CD4-positive, alpha-beta memory T cell (primary cell): ENCODE measurements around the gene MAFF. TPM values are rescaled to one million over a fixed set of nuclear protein-coding genes. Genes with fewer than 3 reads are reported as not detected.

Source experiments
- CTCF ChIA-PET: fragments of 350-600 bp; sonication (Branson Sonifier 250); formaldehyde crosslinking; loops from one replicate; lab custom pipeline; 2021; ENCODE audit warnings: inconsistent platforms; ENCODE audit not compliant: partially characterized antibody; lab: Charles Lee
- POLR2A ChIA-PET: fragments of 350-600 bp; sonication (Branson Sonifier 250); formaldehyde crosslinking; loops from one replicate; lab custom pipeline; 2021; ENCODE audit not compliant: partially characterized antibody; lab: Charles Lee
- DNase-seq, 5 donors: peaks; one replicate each; pipeline versions ENCODE4 v3.0.0 to v3.0.0-alpha.2; 2020 to 2022; ENCODE audit warnings: mixed read lengths in 1 of 5
- H3K27ac ChIP-seq: one replicate; pipeline ENCODE4 v1.7.0; 2013; ENCODE audit warnings: low read depth, low read length
- H3K27me3 ChIP-seq: 2 replicates; pipeline ENCODE4 v1.7.0; 2013; ENCODE audit warnings: mild to moderate bottlenecking, low read length, moderate library complexity; ENCODE audit not compliant: insufficient read depth
- H3K36me3 ChIP-seq: 2 replicates; pipeline ENCODE4 v1.7.0; 2013; ENCODE audit warnings: mild to moderate bottlenecking, low read length, moderate library complexity; ENCODE audit not compliant: insufficient read depth
- H3K4me1 ChIP-seq: 2 replicates; pipeline ENCODE4 v1.7.0; 2013; ENCODE audit warnings: mild to moderate bottlenecking, low read length, moderate library complexity; ENCODE audit not compliant: insufficient read depth
- H3K4me3 ChIP-seq, 2 donors: one replicate each; pipeline ENCODE4 v1.7.0; 2013; ENCODE audit warnings: low read length in 2 of 2, mild to moderate bottlenecking in 1 of 2
- H3K9me3 ChIP-seq, 2 donors: one replicate each; pipeline ENCODE4 v1.7.0; 2013; ENCODE audit warnings: low read length in 2 of 2, control low read depth in 1 of 2; ENCODE audit not compliant: control insufficient read depth in 1 of 2
- H3K27ac Mint-ChIP-seq, 7 donors: one replicate each; pipeline ENCODE4 v1.8.0; 2020 to 2021; ENCODE audit warnings: mixed read lengths in 7 of 7, mild to moderate bottlenecking in 6 of 7, inconsistent platforms in 3 of 7, moderate library complexity in 3 of 7
- H3K27me3 Mint-ChIP-seq, 2 donors: one replicate each; pipeline ENCODE4 v1.8.0; 2020 to 2021; ENCODE audit warnings: mixed read lengths in 2 of 2
- H3K36me3 Mint-ChIP-seq, 2 donors: one replicate each; pipeline ENCODE4 v1.8.0; 2020 to 2021; ENCODE audit warnings: mixed read lengths in 2 of 2, inconsistent platforms in 1 of 2, mild to moderate bottlenecking in 1 of 2
- H3K4me1 Mint-ChIP-seq, 4 donors: one replicate each; pipeline ENCODE4 v1.8.0; 2020 to 2021; ENCODE audit warnings: mixed read lengths in 4 of 4, mild to moderate bottlenecking in 1 of 4
- H3K4me3 Mint-ChIP-seq, 8 donors: one replicate each; pipeline ENCODE4 v1.8.0; 2020 to 2021; ENCODE audit warnings: mixed read lengths in 8 of 8, mild to moderate bottlenecking in 7 of 8, moderate library complexity in 6 of 8, inconsistent platforms in 3 of 8
- H3K9me3 Mint-ChIP-seq, 8 donors: one replicate each; pipeline ENCODE4 v1.8.0; 2020 to 2021; ENCODE audit warnings: mixed read lengths in 8 of 8, mild to moderate bottlenecking in 5 of 8, inconsistent platforms in 3 of 8, moderate library complexity in 1 of 8
- intact Hi-C: fragments of 100-400 bp; cut with micrococcal nuclease; formaldehyde crosslinking; loops from one replicate; pipeline ENCODE4 v1.15.1; 2023
- polyA plus RNA-seq, 2 donors: library from polyadenylated mRNA; unstranded; fragments of 300-500 nt; fragmentation: Illumina TruSeq; gene quantifications; one replicate each; pipeline ENCODE4 v1.2.3, GENCODE V29; 2021
- total RNA-seq, 2 experiments: library from RNA; stranded (reverse); gene quantifications; one replicate each; pipeline ENCODE4 v1.2.3, GENCODE V29; 2021

Gene MAFF
- total and polyA plus RNA-seq, 4 experiments from 2014 or later: 3.3 to 6.8 (median 5.1) TPM

- ChIA-PET CTCF (interaction anchor here (1.5 kb wide), 1 partner anchor 9 kb away, joined by 3 read pairs; no protein-coding TSS in a partner anchor), POLR2A (no interaction called here)
- H3K9me3 ChIP-seq: no peaks in the 10 kb centered on the region
- no peak for DNase-seq
- Mint-ChIP-seq H3K9me3 (no peaks in the 10 kb centered on the region), H3K4me3 (no peak overlapping the region), H3K4me1 (peaks cover 0 to 3% (median 0%) of the 10 kb centered on the region in 4 donors), H3K27ac (peak overlapping the region in 2 of 7 donors; percentile 8 to 36), H3K27me3 (no peaks in the 10 kb centered on the region), H3K36me3 (peaks cover 26 to 46% of the 10 kb centered on the region in 2 donors)
- no peaks in the 10 kb centered on the region for H3K4me1 ChIP-seq
- H3K4me3 ChIP-seq: no peak overlapping the region
- no peaks in the 10 kb centered on the region for H3K27me3 ChIP-seq
- intact Hi-C loops: no loop called here
- peaks cover 5% of the 10 kb centered on the region for H3K36me3 ChIP-seq
- no peak overlapping the region for H3K27ac ChIP-seq
Observed at GRCh38 chr22:38239101-38239761, 37.4 kb downstream of the MAFF start.

- Mint-ChIP-seq H3K9me3 (no peaks in the 10 kb centered on the region), H3K27me3 (no peaks in the 10 kb centered on the region), H3K4me1 (peaks cover 0 to 2% (median 0%) of the 10 kb centered on the region in 4 donors), H3K27ac (peak overlapping the region in 3 of 7 donors; percentile 19 to 47 (median 25)), H3K36me3 (peaks cover 16 to 36% of the 10 kb centered on the region in 2 donors), H3K4me3 (no peak overlapping the region)
- no peak overlapping the region for H3K4me3 ChIP-seq
- no peaks in the 10 kb centered on the region for H3K4me1 ChIP-seq
- H3K9me3 ChIP-seq: no peaks in the 10 kb centered on the region
- ChIA-PET POLR2A (no interaction called here), CTCF (interaction anchor here (1.5 kb wide), 1 partner anchor 11 kb away, joined by 3 read pairs; no protein-coding TSS in a partner anchor)
- intact Hi-C loops: no loop called here
- H3K27ac ChIP-seq: no peak overlapping the region
- no peaks in the 10 kb centered on the region for H3K36me3 ChIP-seq
- H3K27me3 ChIP-seq: no peaks in the 10 kb centered on the region
- DNase-seq: no peak
Observed at GRCh38 chr22:38240734-38241252, 39.0 kb downstream of the MAFF start.

GRCh38 chr22:38243007-38243765, 41.4 kb downstream of the MAFF start:
- ChIA-PET CTCF (no interaction called here), POLR2A (no interaction called here)
- H3K36me3 ChIP-seq: peaks cover 16% of the 10 kb centered on the region
- no peaks in the 10 kb centered on the region for H3K27me3 Mint-ChIP-seq
- H3K9me3 Mint-ChIP-seq: no peaks in the 10 kb centered on the region
- no peak overlapping the region for H3K27ac ChIP-seq
- H3K4me1 ChIP-seq: no peaks in the 10 kb centered on the region
- H3K36me3 Mint-ChIP-seq: peaks cover 19 to 41% of the 10 kb centered on the region in 2 donors
- peaks cover 0 to 2% (median 0%) of the 10 kb centered on the region in 4 donors for H3K4me1 Mint-ChIP-seq
- H3K4me3 Mint-ChIP-seq: no peak overlapping the region
- no peaks in the 10 kb centered on the region for H3K27me3 ChIP-seq
- DNase-seq: no peak
- H3K4me3 ChIP-seq: no peak overlapping the region
- intact Hi-C loops: no loop called here
- no peaks in the 10 kb centered on the region for H3K9me3 ChIP-seq
- peak overlapping the region in 2 of 7 donors; percentile 19 to 46 for H3K27ac Mint-ChIP-seq

- intact Hi-C loops: no loop called here
- Mint-ChIP-seq H3K9me3 (no peaks in the 10 kb centered on the region), H3K4me3 (no peak overlapping the region), H3K27ac (peak overlapping the region in 2 of 7 donors; percentile 23 to 46), H3K36me3 (peaks cover 23 to 47% of the 10 kb centered on the region in 2 donors), H3K27me3 (no peaks in the 10 kb centered on the region), H3K4me1 (peaks cover 0 to 2% (median 0%) of the 10 kb centered on the region in 4 donors)
- POLR2A ChIA-PET: no interaction called here
- no peak for DNase-seq
- Histone ChIP-seq H3K4me3 (no peak overlapping the region), H3K4me1 (no peaks in the 10 kb centered on the region), H3K27me3 (no peaks in the 10 kb centered on the region), H3K36me3 (peaks cover 16% of the 10 kb centered on the region), H3K9me3 (no peaks in the 10 kb centered on the region), H3K27ac (no peak overlapping the region)
- CTCF ChIA-PET: no interaction called here
Observed at GRCh38 chr22:38244106-38244505, 42.3 kb downstream of the MAFF start.

GRCh38 chr22:38246046-38246658, 44.4 kb downstream of the MAFF start:
- POLR2A ChIA-PET: no interaction called here
- Histone ChIP-seq H3K36me3 (peaks cover 16% of the 10 kb centered on the region), H3K27me3 (no peaks in the 10 kb centered on the region)

GRCh38 chr22:38246692-38247091, 44.9 kb downstream of the MAFF start:
- Histone ChIP-seq H3K27me3 (no peaks in the 10 kb centered on the region), H3K27ac (no peak overlapping the region), H3K4me3 (no peak overlapping the region), H3K9me3 (no peaks in the 10 kb centered on the region), H3K36me3 (peaks cover 16% of the 10 kb centered on the region), H3K4me1 (no peaks in the 10 kb centered on the region)
- no peak overlapping the region for H3K4me3 Mint-ChIP-seq
- no peaks in the 10 kb centered on the region for H3K27me3 Mint-ChIP-seq
- peaks cover 0 to 8% (median 3%) of the 10 kb centered on the region in 4 donors for H3K4me1 Mint-ChIP-seq
- intact Hi-C loops: no loop called here
- H3K36me3 Mint-ChIP-seq: peaks cover 23 to 44% of the 10 kb centered on the region in 2 donors
- H3K27ac Mint-ChIP-seq: no peak overlapping the region
- no peak for DNase-seq
- ChIA-PET CTCF (interaction anchor here (0.8 kb wide), 1 partner anchor 254 kb away, joined by 3 read pairs; no protein-coding TSS in a partner anchor), POLR2A (no interaction called here)
- peaks cover 0 to 2% (median 0%) of the 10 kb centered on the region in 8 donors for H3K9me3 Mint-ChIP-seq

More at GRCh38 chr22:38246046-38246658, 44.4 kb downstream of the MAFF start:
- no peak for DNase-seq
- H3K4me3 ChIP-seq: no peak overlapping the region
- Mint-ChIP-seq H3K9me3 (peaks cover 0 to 2% (median 0%) of the 10 kb centered on the region in 8 donors), H3K27me3 (no peaks in the 10 kb centered on the region), H3K36me3 (peaks cover 23 to 44% of the 10 kb centered on the region in 2 donors), H3K4me1 (peaks cover 0 to 8% (median 3%) of the 10 kb centered on the region in 4 donors), H3K27ac (no peak overlapping the region), H3K4me3 (no peak overlapping the region)
- intact Hi-C loops: no loop called here
- no peaks in the 10 kb centered on the region for H3K4me1 ChIP-seq
- no peaks in the 10 kb centered on the region for H3K9me3 ChIP-seq
- CTCF ChIA-PET: interaction anchor here (0.8 kb wide), 1 partner anchor 255 kb away, joined by 3 read pairs; no protein-coding TSS in a partner anchor
- no peak overlapping the region for H3K27ac ChIP-seq
